H9 (cell line): ENCODE data around the gene PRPF8. TPM values are rescaled to one million over a fixed set of nuclear protein-coding genes. Genes with fewer than 3 reads are reported as not detected.
A peak's percentile ranks its signal among the peaks of the same experiment; 100 is the strongest.

Experiments used
- DNase-seq: peaks from one replicate; pipeline ENCODE4 v3.0.0-alpha.2; 2017
- H2AFZ ChIP-seq: one replicate; pipeline ENCODE4 v1.6.1; 2013; ENCODE audit warnings: mild to moderate bottlenecking, low read length, control low read depth, moderate library complexity
- H2AK5ac ChIP-seq: 2 replicates; pipeline ENCODE4 v1.6.1; 2013; ENCODE audit warnings: low read length, control low read depth, mixed read lengths; ENCODE audit not compliant: insufficient read length
- H2BK120ac ChIP-seq: one replicate; pipeline ENCODE4 v1.6.1; 2013; ENCODE audit warnings: low read depth, mild to moderate bottlenecking, low read length, control low read depth, inconsistent platforms; ENCODE audit not compliant: poor library complexity, severe bottlenecking
- H2BK12ac ChIP-seq: 2 replicates; pipeline ENCODE4 v1.6.1; 2013; ENCODE audit warnings: low read length, control low read depth, mixed read lengths, low read depth; ENCODE audit not compliant: insufficient read length
- H2BK15ac ChIP-seq: 2 replicates; pipeline ENCODE4 v1.6.1; 2013; ENCODE audit warnings: low read depth, low read length, control low read depth
- H2BK20ac ChIP-seq: one replicate; pipeline ENCODE4 v1.6.1; 2013; ENCODE audit warnings: low read depth, mild to moderate bottlenecking, low read length, control low read depth, inconsistent platforms; ENCODE audit not compliant: poor library complexity, severe bottlenecking
- H2BK5ac ChIP-seq: 2 replicates; pipeline ENCODE4 v1.6.1; 2013; ENCODE audit warnings: low read length, control low read depth, mixed read lengths; ENCODE audit not compliant: insufficient read length
- H3K14ac ChIP-seq: 2 replicates; pipeline ENCODE4 v1.6.1; 2013; ENCODE audit warnings: low read length, control low read depth; ENCODE audit not compliant: insufficient read depth
- H3K18ac ChIP-seq: 2 replicates; pipeline ENCODE4 v1.6.1; 2013; ENCODE audit warnings: low read depth, mild to moderate bottlenecking, mixed read lengths, low read length, control low read depth; ENCODE audit not compliant: insufficient read length
- H3K23ac ChIP-seq: 2 replicates; pipeline ENCODE4 v1.6.1; 2013; ENCODE audit warnings: low read length, control low read depth, mixed read lengths, low read depth; ENCODE audit not compliant: insufficient read length
- H3K23me2 ChIP-seq: 2 replicates; pipeline ENCODE4 v1.6.1; 2013; ENCODE audit warnings: low read depth, mild to moderate bottlenecking, mixed read lengths, low read length, control low read depth; ENCODE audit not compliant: insufficient read length, poor library complexity, severe bottlenecking
- H3K27ac ChIP-seq: 2 replicates; pipeline ENCODE4 v1.5.1; 2013; ENCODE audit warnings: low read length, control low read depth, mixed read lengths, low read depth; ENCODE audit not compliant: insufficient read length
- H3K27me3 ChIP-seq: 2 replicates; pipeline ENCODE4 v1.6.1; 2013; ENCODE audit warnings: low read length, control low read depth, inconsistent platforms; ENCODE audit not compliant: insufficient read depth
- H3K4ac ChIP-seq: 2 replicates; pipeline ENCODE4 v1.6.1; 2013; ENCODE audit warnings: low read depth, mild to moderate bottlenecking, control low read depth, inconsistent platforms, low read length, moderate library complexity
- H3K4me1 ChIP-seq: 2 replicates; pipeline ENCODE4 v1.6.1; 2013; ENCODE audit warnings: low read length, control low read depth, inconsistent platforms; ENCODE audit not compliant: insufficient read depth
- H3K4me2 ChIP-seq: 2 replicates; pipeline ENCODE4 v1.6.1; 2013; ENCODE audit warnings: low read length, control low read depth, mixed read lengths; ENCODE audit not compliant: insufficient read length, insufficient read depth
- H3K56ac ChIP-seq: 2 replicates; pipeline ENCODE4 v1.6.1; 2013; ENCODE audit warnings: low read depth, mild to moderate bottlenecking, mixed read lengths, low read length, control low read depth; ENCODE audit not compliant: insufficient read length
- H3K79me1 ChIP-seq: 2 replicates; pipeline ENCODE4 v1.6.1; 2013; ENCODE audit warnings: low read depth, mild to moderate bottlenecking, moderate library complexity, low read length, control low read depth, inconsistent platforms; ENCODE audit not compliant: insufficient read depth, poor library complexity, severe bottlenecking
- H3K79me2 ChIP-seq: 2 replicates; pipeline ENCODE4 v1.6.1; 2013; ENCODE audit warnings: low read length, control low read depth, inconsistent platforms; ENCODE audit not compliant: insufficient read depth
- H3K9ac ChIP-seq: 2 replicates; pipeline ENCODE4 v1.6.1; 2013; ENCODE audit warnings: low read length, control low read depth, mixed read lengths; ENCODE audit not compliant: insufficient read length; ENCODE audit errors: extremely low read depth
- H3K9me3 ChIP-seq: one replicate; pipeline ENCODE4 v1.6.1; 2013; ENCODE audit warnings: low read depth, low read length, inconsistent platforms; ENCODE audit not compliant: control insufficient read depth
- H3T11ph ChIP-seq: one replicate; pipeline ENCODE4 v1.6.1; 2013; ENCODE audit warnings: mild to moderate bottlenecking, low read length, control low read depth, inconsistent platforms
- H4K20me1 ChIP-seq: one replicate; pipeline ENCODE4 v1.6.1; 2013; ENCODE audit not compliant: control insufficient read depth, insufficient read length, insufficient read depth
- H4K5ac ChIP-seq: 2 replicates; pipeline ENCODE4 v1.6.1; 2013; ENCODE audit warnings: low read depth, mild to moderate bottlenecking, mixed read lengths, low read length, control low read depth; ENCODE audit not compliant: insufficient read length
- H4K8ac ChIP-seq: replicated peaks from 2 replicates; pipeline ENCODE4 v1.6.1; 2013; ENCODE audit warnings: low read length, control low read depth, mixed read lengths, low read depth; ENCODE audit not compliant: insufficient read length
- H4K91ac ChIP-seq: 2 replicates; pipeline ENCODE4 v1.6.1; 2013; ENCODE audit warnings: low read depth, mild to moderate bottlenecking, moderate library complexity, mixed read lengths, low read length, control low read depth; ENCODE audit not compliant: insufficient read length
- H3K27ac Mint-ChIP-seq, 3 experiments: 2 replicates in 2 of 3; 3 replicates in 1 of 3; pipeline ENCODE4 v1.8.0; 2020 to 2021; ENCODE audit warnings: mixed read lengths in 3 of 3, mild to moderate bottlenecking in 1 of 3, moderate library complexity in 1 of 3
- H3K27me3 Mint-ChIP-seq: 2 replicates; pipeline ENCODE4 v1.8.0; 2021; ENCODE audit warnings: low read depth, mild to moderate bottlenecking, moderate library complexity, mixed read lengths
- H3K36me3 Mint-ChIP-seq, 3 experiments: 2 replicates in 2 of 3; 3 replicates in 1 of 3; pipeline ENCODE4 v1.8.0; 2020 to 2021; ENCODE audit warnings: low read depth in 3 of 3, mixed read lengths in 3 of 3; ENCODE audit not compliant: insufficient read depth in 1 of 3
- H3K4me1 Mint-ChIP-seq, 2 experiments: 2 replicates each; pipeline ENCODE4 v1.8.0; 2020; ENCODE audit warnings: mixed read lengths in 2 of 2
- H3K4me3 Mint-ChIP-seq, 2 experiments: 2 replicates in 1 of 2; 3 replicates in 1 of 2; pipeline ENCODE4 v1.8.0; 2020 to 2021; ENCODE audit warnings: mild to moderate bottlenecking in 2 of 2, mixed read lengths in 2 of 2, moderate library complexity in 1 of 2
- H3K9me3 Mint-ChIP-seq, 2 experiments: 2 replicates in 1 of 2; 3 replicates in 1 of 2; pipeline ENCODE4 v1.8.0; 2020; ENCODE audit warnings: mild to moderate bottlenecking in 2 of 2, mixed read lengths in 2 of 2, moderate library complexity in 1 of 2
- WGBS: extraction: QIAGEN DNeasy Blood & Tissue Kit; methylation state at CpG from one replicate; pipeline ENCODE4 v1.1.7; 2013; ENCODE audit warnings: missing lambda C conversion rate, low lambda C conversion rate, mixed read lengths; ENCODE audit not compliant: insufficient read length; ENCODE audit errors: extremely low coverage; 5-methylcytosine and 5-hydroxymethylcytosine counted together
- total RNA-seq: library from RNA; stranded (reverse); gene quantifications from 2 replicates; pipeline ENCODE4 v1.2.1, GENCODE V29; 2021
- TF ChIP-seq, protein P1 (sequence below): fragments of 200-600 bp; sonication (generic); conservative IDR thresholded peaks from 3 replicates; pipeline ENCODE4 v1.8.0; 2021; ENCODE audit warnings: antibody characterized with exemption, mild to moderate bottlenecking

The PRPF8 gene
- total RNA-seq, 1 experiment from 2014 or later: 408 TPM

- TF ChIP-seq, protein P1, sequence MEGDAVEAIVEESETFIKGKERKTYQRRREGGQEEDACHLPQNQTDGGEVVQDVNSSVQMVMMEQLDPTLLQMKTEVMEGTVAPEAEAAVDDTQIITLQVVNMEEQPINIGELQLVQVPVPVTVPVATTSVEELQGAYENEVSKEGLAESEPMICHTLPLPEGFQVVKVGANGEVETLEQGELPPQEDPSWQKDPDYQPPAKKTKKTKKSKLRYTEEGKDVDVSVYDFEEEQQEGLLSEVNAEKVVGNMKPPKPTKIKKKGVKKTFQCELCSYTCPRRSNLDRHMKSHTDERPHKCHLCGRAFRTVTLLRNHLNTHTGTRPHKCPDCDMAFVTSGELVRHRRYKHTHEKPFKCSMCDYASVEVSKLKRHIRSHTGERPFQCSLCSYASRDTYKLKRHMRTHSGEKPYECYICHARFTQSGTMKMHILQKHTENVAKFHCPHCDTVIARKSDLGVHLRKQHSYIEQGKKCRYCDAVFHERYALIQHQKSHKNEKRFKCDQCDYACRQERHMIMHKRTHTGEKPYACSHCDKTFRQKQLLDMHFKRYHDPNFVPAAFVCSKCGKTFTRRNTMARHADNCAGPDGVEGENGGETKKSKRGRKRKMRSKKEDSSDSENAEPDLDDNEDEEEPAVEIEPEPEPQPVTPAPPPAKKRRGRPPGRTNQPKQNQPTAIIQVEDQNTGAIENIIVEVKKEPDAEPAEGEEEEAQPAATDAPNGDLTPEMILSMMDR: no peak
- no peak overlapping the region for H4K5ac ChIP-seq
- no peaks in the 10 kb centered on the region for H3K79me2 ChIP-seq
- Mint-ChIP-seq H3K9me3 (no peaks in the 10 kb centered on the region; a peak in 1 of 5 replicates), H3K27me3 (no peaks in the 10 kb centered on the region; the same call in 1 of the 2 replicates), H3K36me3 (peaks cover 0 to 13% (median 2%) of the 10 kb centered on the region in 3 experiments; a peak in 3 of 7 replicates), H3K4me1 (peaks cover 37 to 38% of the 10 kb centered on the region in 2 experiments), H3K4me3 (peak overlapping the region; percentile 88 to 94), H3K27ac (no peak overlapping the region)
- no peak overlapping the region for H2AFZ ChIP-seq
- H2BK15ac ChIP-seq: no peak overlapping the region
- no peak overlapping the region for H3K14ac ChIP-seq
- DNase-seq: no peak
- peaks cover 2% of the 10 kb centered on the region; the same call in 1 of the 2 replicates for H3K4me1 ChIP-seq
- no peak overlapping the region for H3K18ac ChIP-seq
- no peak overlapping the region for H3T11ph ChIP-seq
- no peak overlapping the region for H3K4ac ChIP-seq
- H3K9me3 ChIP-seq: no peaks in the 10 kb centered on the region
- no peak overlapping the region for H2AK5ac ChIP-seq
- no peaks in the 10 kb centered on the region for H4K20me1 ChIP-seq
- WGBS: no CpG with 5 or more reads among the region's 23 CpGs
- H3K79me1 ChIP-seq: no peaks in the 10 kb centered on the region
- no peak overlapping the region for H2BK5ac ChIP-seq
- no peak overlapping the region for H4K8ac ChIP-seq
- H3K23me2 ChIP-seq: peaks cover 25% of the 10 kb centered on the region
- no peak overlapping the region for H3K27ac ChIP-seq
- no peak overlapping the region for H2BK120ac ChIP-seq
- H2BK20ac ChIP-seq: no peak overlapping the region
- no peak overlapping the region for H4K91ac ChIP-seq
- H3K4me2 ChIP-seq: peak overlapping the region; percentile 65
- no peaks in the 10 kb centered on the region for H3K27me3 ChIP-seq
- H2BK12ac ChIP-seq: no peak overlapping the region
- no peak overlapping the region for H3K56ac ChIP-seq
- H3K23ac ChIP-seq: no peak overlapping the region
- H3K9ac ChIP-seq: no peak overlapping the region
Observed at GRCh38 chr17:1715803-1716075, 31.1 kb upstream of the PRPF8 start.
